Retinal pigment epithelial cell (primary cell): Measurements from ENCODE around the gene GRIN2A.

Source experiments
- DNase-seq: peaks from one replicate; pipeline ENCODE4 v3.0.0-alpha.2; 2010; ENCODE audit warnings: low read depth
- H3K4me3 ChIP-seq: 2 replicates; pipeline ENCODE4 v1.5.1; 2011; ENCODE audit warnings: mild to moderate bottlenecking, low read length, control low read depth, moderate library complexity
- TF ChIP-seq, protein P1 (sequence below): conservative IDR thresholded peaks from 2 replicates; pipeline ENCODE4 v1.5.1; 2011; ENCODE audit warnings: low read depth, low read length, control low read depth, inconsistent platforms

Gene GRIN2A

DNA sequence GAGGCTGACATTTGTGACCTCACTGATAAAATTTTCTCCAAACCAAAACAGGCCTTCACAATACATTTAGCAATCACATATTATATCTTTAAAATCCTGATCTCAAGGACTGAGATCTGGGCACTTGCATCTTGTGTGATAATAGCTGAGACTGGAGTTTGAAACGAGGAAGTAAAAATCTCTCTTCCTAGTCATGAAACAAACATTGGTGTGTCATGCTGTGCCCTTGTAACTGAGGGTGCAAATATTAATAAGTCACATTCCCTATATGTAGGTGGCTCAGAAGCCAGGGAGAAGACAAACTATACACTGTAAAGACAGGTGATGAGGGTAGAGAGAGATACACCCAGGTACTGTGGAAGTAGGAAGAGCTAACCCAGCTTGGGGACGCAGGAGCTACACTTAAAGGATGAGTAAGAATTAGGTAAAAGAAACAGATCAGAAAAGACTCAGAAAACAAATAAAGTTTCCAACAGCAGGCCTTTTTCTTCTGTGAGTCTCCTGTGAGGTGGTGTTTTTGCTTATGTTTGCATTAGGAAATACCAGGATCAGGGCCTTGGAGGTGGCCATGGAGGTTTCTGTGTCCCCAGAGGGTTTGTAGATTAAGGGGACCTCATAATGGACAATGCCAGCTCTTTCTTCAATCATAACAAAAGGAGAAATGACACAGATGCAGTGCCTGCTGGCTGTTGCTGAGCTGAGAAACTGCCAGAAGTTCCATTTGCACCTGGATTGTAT is 335.7 kb downstream of the GRIN2A start:
- no peak overlapping the region for H3K4me3 ChIP-seq
- no peak for DNase-seq
- TF ChIP-seq, protein P1, sequence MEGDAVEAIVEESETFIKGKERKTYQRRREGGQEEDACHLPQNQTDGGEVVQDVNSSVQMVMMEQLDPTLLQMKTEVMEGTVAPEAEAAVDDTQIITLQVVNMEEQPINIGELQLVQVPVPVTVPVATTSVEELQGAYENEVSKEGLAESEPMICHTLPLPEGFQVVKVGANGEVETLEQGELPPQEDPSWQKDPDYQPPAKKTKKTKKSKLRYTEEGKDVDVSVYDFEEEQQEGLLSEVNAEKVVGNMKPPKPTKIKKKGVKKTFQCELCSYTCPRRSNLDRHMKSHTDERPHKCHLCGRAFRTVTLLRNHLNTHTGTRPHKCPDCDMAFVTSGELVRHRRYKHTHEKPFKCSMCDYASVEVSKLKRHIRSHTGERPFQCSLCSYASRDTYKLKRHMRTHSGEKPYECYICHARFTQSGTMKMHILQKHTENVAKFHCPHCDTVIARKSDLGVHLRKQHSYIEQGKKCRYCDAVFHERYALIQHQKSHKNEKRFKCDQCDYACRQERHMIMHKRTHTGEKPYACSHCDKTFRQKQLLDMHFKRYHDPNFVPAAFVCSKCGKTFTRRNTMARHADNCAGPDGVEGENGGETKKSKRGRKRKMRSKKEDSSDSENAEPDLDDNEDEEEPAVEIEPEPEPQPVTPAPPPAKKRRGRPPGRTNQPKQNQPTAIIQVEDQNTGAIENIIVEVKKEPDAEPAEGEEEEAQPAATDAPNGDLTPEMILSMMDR: no peak

DNA sequence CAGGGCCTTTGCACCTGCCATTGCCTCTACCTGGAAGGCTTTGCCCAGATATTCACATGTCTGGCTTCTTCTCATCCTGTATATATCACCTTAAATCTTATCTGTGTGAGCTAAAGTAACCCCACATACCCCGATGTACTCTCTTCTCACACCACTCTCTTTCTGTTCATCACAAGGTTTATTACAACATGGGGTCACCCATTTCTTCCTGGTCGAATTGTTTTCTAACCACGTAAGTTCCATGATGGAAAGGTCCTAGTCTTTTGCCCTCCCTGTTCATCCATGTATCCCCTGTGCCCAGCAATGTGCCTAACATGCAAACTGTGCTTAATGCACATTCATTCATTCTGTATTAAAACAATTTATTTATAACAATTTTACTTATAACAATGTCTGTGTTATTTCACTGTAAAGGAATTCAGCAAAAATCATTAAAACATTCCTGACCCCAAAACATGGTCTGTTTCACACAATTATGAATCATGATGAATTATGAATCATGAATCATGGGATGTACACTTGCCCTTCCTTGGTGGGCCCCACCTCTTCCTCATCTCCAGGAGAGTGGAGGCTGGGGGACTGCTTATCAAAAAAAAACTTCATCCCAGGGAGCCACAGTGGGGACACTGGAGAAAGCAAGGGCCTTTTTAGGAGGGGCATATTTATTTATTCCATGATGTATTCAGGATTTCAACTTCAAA is 336.4 kb downstream of the GRIN2A start:
- DNase-seq: peak; percentile 75
- H3K4me3 ChIP-seq: no peak overlapping the region

DNA sequence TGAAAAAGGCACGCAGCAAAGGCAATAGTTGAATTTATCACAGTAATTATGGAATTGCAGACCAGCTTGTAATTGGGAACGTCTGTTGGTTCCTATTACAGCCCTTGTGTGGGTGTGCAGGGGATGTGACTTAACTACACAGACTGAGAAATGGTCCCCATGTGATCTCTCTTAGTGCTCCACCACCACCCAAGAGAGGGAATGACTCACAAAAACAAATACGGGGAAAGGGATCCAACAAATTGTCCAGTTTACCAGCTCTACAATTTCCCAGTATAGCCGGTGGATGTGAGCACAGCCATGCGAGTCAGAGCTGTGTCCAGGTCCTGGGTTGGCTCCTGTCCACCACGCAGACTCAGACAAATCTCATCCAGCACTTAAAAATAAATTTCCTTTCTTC is 337.9 kb downstream of the GRIN2A start:
- no peak overlapping the region for H3K4me3 ChIP-seq
- TF ChIP-seq, protein P1: no peak
- peak; percentile 57 for DNase-seq

More for the DNA sequence above, 336.4 kb downstream of the GRIN2A start:
- TF ChIP-seq, protein P1: no peak

DNA sequence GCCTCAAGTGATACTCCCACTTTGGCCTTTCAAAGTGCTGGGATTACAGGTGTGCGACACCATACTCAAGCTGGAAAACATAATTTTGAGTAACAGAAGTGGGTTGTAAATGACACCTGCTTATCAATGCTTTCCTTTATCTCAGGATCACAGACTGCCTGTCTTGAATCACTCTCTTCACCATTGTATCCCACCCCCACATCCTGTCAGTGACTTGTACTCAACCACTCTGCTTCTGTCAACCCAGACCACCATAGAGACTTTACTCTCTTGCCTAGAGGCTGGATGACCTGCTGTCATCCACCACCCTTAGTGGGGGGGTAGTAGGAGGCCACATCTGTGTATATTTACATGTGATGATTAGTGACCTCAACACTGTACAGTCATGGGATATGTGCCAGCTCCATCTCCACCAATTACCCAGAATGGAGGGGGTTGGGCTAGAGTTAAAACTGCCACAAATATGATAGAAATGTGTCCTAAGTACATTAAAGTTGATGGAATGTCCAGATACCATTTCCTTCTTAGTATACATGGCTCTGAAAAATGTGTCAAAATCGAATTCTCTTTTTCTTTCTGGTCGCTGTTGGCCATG is 338.7 kb downstream of the GRIN2A start:
- TF ChIP-seq, protein P1: no peak

DNA sequence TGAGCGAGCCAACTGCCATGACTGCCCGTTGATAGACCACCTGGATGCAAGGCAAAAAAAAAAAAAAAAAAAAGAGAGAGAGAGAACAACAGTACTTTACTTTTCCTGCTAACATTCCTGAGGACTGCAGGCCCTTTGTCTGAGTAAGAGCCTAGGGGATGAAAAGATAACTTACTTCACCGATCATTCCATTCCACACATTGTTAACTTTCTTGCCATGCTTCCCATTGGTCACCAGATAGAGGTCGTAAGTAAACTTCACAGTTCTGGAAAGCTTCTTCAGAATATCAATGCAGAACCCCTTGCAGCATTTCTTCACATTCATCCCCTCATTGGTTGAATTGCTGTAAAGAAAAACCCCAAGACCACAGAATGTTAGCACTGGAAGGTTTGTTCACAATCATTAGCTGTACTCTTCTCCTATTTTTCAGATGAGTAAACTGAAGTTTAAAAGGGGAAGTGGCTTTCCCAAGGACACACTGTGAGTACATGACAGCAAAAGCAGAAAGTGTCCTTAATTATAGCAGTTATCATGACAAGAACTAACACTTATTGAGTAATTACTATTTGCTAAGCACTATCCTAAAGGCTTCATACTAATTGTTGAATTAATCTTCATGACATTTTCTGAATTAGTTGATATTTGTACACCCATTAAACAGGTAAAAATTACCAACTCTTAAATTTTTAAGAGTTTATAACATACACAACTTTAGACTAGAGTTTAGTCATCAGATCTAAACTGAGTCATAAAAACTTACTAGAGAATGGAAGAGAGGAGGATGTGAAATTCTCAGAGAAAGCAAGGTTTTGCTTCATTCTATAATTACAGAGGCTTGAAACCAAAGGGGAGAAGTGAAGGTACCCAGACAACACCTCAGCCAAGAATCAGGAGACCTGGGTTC is 341.2 kb downstream of the GRIN2A start:
- no peak overlapping the region for H3K4me3 ChIP-seq
- TF ChIP-seq, protein P1: no peak
- DNase-seq: no peak

More for the DNA sequence above, 338.7 kb downstream of the GRIN2A start:
- H3K4me3 ChIP-seq: no peak overlapping the region
- peak; percentile 80 for DNase-seq

DNA sequence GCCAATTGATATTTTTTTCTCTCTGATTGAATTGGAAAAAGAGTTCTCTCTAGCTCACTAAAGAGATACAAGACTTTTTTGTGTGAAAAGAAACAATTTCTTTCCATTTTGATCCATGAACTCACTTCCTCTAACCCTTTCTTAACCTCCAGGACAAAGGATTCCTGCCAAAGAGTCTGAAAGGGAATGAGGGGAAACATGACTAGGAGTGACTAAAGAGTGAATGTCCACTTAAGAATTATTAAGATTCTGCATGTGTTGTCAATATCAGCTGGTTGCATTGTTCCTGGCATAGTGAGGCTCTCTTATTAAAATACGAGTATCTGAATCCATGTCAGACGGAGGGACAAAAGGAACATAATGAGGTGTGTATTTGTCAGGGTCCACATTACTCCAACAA is 344.7 kb downstream of the GRIN2A start:
- TF ChIP-seq, protein P1: no peak
- DNase-seq: no peak
- H3K4me3 ChIP-seq: no peak overlapping the region
